K562 (cell line): ENCODE data around the gene CCDC13. TPM values are rescaled to one million over a fixed set of nuclear protein-coding genes. Genes with fewer than 3 reads are reported as not detected.

ENCODE experiments used
- ATAC-seq: fragments of 200-7000 bp; cut with Tn5 transposase; 3 replicates; pipeline ENCODE4 v1.9.1; 2020; ENCODE audit warnings: moderate library complexity
- BruUV-seq: library from RNA; stranded (reverse); fragments of 400-500 nt; replicated peaks from 2 replicates; lab custom pipeline; 2021; lab: Mats Ljungman, UMichigan
- CTCF ChIA-PET: fragments of 300-600 bp; formaldehyde crosslinking; extraction: SDS; loops from one replicate; lab custom pipeline; 2021; ENCODE audit warnings: low intra/inter-chr PET ratio; lab: Yijun Ruan, JAX
- POLR2A ChIA-PET: fragments of 300-600, 350-650 bp; sonication (Branson Sonifier 250); formaldehyde crosslinking; extraction: SDS; loops from one replicate; lab custom pipeline; 2021; ENCODE audit warnings: antibody characterized with exemption, inconsistent platforms; lab: Yijun Ruan, JAX
- DNase-seq, 4 experiments: peaks; one replicate each; pipeline versions ENCODE4 v3.0.0 to v3.0.0-alpha.2; 2011 to 2018; ENCODE audit warnings: low spot score in 3 of 4, mixed read lengths in 3 of 4; ENCODE audit errors: extremely low read depth in 1 of 4
- FAIRE-seq: peaks from 2 replicates; lab custom pipeline; 2011; peaks lifted over from hg19 to GRCh38; lab: Jason Lieb, UNC
- H2AFZ ChIP-seq: 2 replicates; pipeline ENCODE4 v1.6.0; 2011; ENCODE audit warnings: low read depth, low read length, control low read depth, inconsistent platforms
- H3K27ac ChIP-seq: fragments of 200-600 bp; 3 replicates; pipeline ENCODE4 v1.8.0; 2011; ENCODE audit warnings: low read depth, mild to moderate bottlenecking, control low read depth, inconsistent platforms, low read length, moderate library complexity, mixed read lengths; ENCODE audit errors: extremely low read depth
- H3K27me3 ChIP-seq, 2 experiments: fragments of 300-600 bp in 1 of 2; 2 replicates in 1 of 2; 3 replicates in 1 of 2; pipeline versions ENCODE4 v1.6.0 to v1.8.0; 2011; ENCODE audit warnings: inconsistent platforms in 2 of 2, low read length in 2 of 2, mild to moderate bottlenecking in 1 of 2, mixed read lengths in 1 of 2, moderate library complexity in 1 of 2; ENCODE audit not compliant: control insufficient read depth in 2 of 2, insufficient read depth in 2 of 2
- H3K36me3 ChIP-seq: fragments of 300-600 bp; 3 replicates; pipeline ENCODE4 v1.8.0; 2011; ENCODE audit warnings: mild to moderate bottlenecking, low read length, inconsistent platforms; ENCODE audit not compliant: control insufficient read depth, insufficient read depth
- H3K4me1 ChIP-seq, 2 experiments: fragments of 200-600 bp in 1 of 2; replicated peaks in 1 of 2; 2 replicates in 1 of 2; 3 replicates in 1 of 2; pipeline versions ENCODE4 v1.5.1 to v1.8.0; 2011; ENCODE audit warnings: inconsistent platforms in 2 of 2, low read length in 2 of 2, mild to moderate bottlenecking in 1 of 2, mixed read lengths in 1 of 2, moderate library complexity in 1 of 2; ENCODE audit not compliant: control insufficient read depth in 2 of 2, insufficient read depth in 2 of 2
- H3K4me2 ChIP-seq: 2 replicates; pipeline ENCODE4 v1.6.1; 2011; ENCODE audit warnings: low read length, control low read depth, inconsistent platforms, mixed read lengths; ENCODE audit not compliant: insufficient read depth
- H3K4me3 ChIP-seq: fragments of 200-600 bp; sonication (generic), shearing (Covaris generic); 2 replicates; pipeline ENCODE4 v1.5.1; 2016; ENCODE audit warnings: control low read depth, inconsistent platforms
- H3K79me2 ChIP-seq: fragments of 200-600 bp; 3 replicates; pipeline ENCODE4 v1.8.0; 2011; ENCODE audit warnings: low read length, inconsistent platforms; ENCODE audit not compliant: control insufficient read depth, insufficient read depth
- H3K9ac ChIP-seq, 2 experiments: 2 replicates each; pipeline versions ENCODE4 v1.6.0 to v1.6.1; 2011; ENCODE audit warnings: low read depth in 2 of 2, low read length in 2 of 2, control low read depth in 1 of 2, inconsistent platforms in 1 of 2, mild to moderate bottlenecking in 1 of 2, mixed read lengths in 1 of 2; ENCODE audit not compliant: insufficient read depth in 1 of 2
- H3K9me1 ChIP-seq: one replicate; pipeline ENCODE4 v1.6.0; 2011; ENCODE audit warnings: inconsistent platforms, mild to moderate bottlenecking, low read length, moderate library complexity; ENCODE audit not compliant: control insufficient read depth, insufficient read depth
- H3K9me3 ChIP-seq: replicated peaks from 2 replicates; pipeline ENCODE4 v1.5.1; 2011; ENCODE audit warnings: low read depth, low read length, inconsistent platforms; ENCODE audit not compliant: control insufficient read depth, insufficient read depth
- H4K20me1 ChIP-seq: replicated peaks from 2 replicates; pipeline ENCODE4 v1.6.1; 2011; ENCODE audit warnings: low read length, inconsistent platforms, mixed read lengths; ENCODE audit not compliant: control insufficient read depth, insufficient read depth
- CBX3 ChIP-seq, 2 experiments: IDR thresholded peaks; 1 replicate in 1 of 2; 2 replicates in 1 of 2; pipeline ENCODE4 v1.6.1; 2012; ENCODE audit warnings: inconsistent platforms in 2 of 2, low read length in 2 of 2, borderline replicate concordance in 1 of 2, control low read depth in 1 of 2
- DNMT1 ChIP-seq: fragments of 450-650 bp; IDR thresholded peaks from 2 replicates; pipeline ENCODE4 v1.6.1; 2016; ENCODE audit warnings: antibody characterized with exemption, mild to moderate bottlenecking
- KDM1A ChIP-seq, 2 experiments: fragments of 450-650 bp; IDR thresholded peaks; 2 replicates each; pipeline ENCODE4 v1.6.1; 2016; ENCODE audit warnings: mild to moderate bottlenecking in 2 of 2
- LARP7 ChIP-seq: fragments of 450-650 bp; IDR thresholded peaks from 2 replicates; pipeline ENCODE4 v1.6.1; 2016
- RBM25 ChIP-seq: fragments of 200-400 bp; formaldehyde crosslinking; IDR thresholded peaks from 2 replicates; pipeline ENCODE4 v1.6.1; 2018; ENCODE audit warnings: low read length, low read depth, moderate library complexity; ENCODE audit not compliant: severe bottlenecking
- U2AF2 ChIP-seq: fragments of 200-400 bp; formaldehyde crosslinking; optimal IDR thresholded peaks from 2 replicates; pipeline ENCODE3; 2017; ENCODE audit warnings: low read depth, mild to moderate bottlenecking, low read length
- WGBS: fragments of 100-300 bp; shearing (Covaris generic); methylation state at CpG from one replicate; pipeline ENCODE4 v1.1.6; 2016; ENCODE audit warnings: low coverage, mixed read lengths; ENCODE audit not compliant: insufficient coverage; ENCODE audit errors: missing lambda C conversion rate; 5-methylcytosine and 5-hydroxymethylcytosine counted together
- in situ Hi-C: fragments of 300-500 bp; cut with MboI; formaldehyde crosslinking; loops from 4 replicates; pipeline ENCODE4 v1.15.0; 2018; ENCODE audit warnings: inconsistent platforms, mixed read lengths
- intact Hi-C: fragments of 100-400 bp; cut with micrococcal nuclease; formaldehyde crosslinking; loops from 2 replicates; pipeline ENCODE4 v1.14.2; 2022
- polyA plus RNA-seq, 8 experiments: library from polyadenylated mRNA; depleted of rRNA in 4 of 8; stranded (reverse) in 5 of 8; unstranded in 3 of 8; fragments of >200 nt; fragmentation: Nextera tagmentation in 2 of 8; fragmentation: Illumina TruSeq in 1 of 8; extraction: Ambion mirVana in 2 of 8; extraction: Trizol in 1 of 8; gene quantifications; 2 replicates each; pipeline versions ENCODE4 v1.2.1 to v1.2.3, GENCODE V29; 2011 to 2014; ENCODE audit warnings: inconsistent platforms in 1 of 8, missing spikeins in 1 of 8
- total RNA-seq, 7 experiments: library from RNA; depleted of rRNA in 6 of 7; stranded (reverse); fragments of >200 nt in 6 of 7; fragmentation: Illumina TruSeq in 2 of 7; extraction: Trizol in 2 of 7; gene quantifications; 2 replicates each; pipeline versions ENCODE4 v1.2.1 to v1.2.3, GENCODE V29; 2011 to 2021; ENCODE audit warnings: low replicate concordance in 1 of 7
- TF ChIP-seq, protein P1 (sequence below): sonication (generic); formaldehyde crosslinking; IDR thresholded peaks from 2 replicates; pipeline ENCODE4 v1.8.0; 2022; ENCODE audit warnings: missing genetic modification reagents, mild to moderate bottlenecking, borderline replicate concordance
- TF ChIP-seq, protein P2 (sequence below): conservative IDR thresholded peaks from 2 replicates; pipeline ENCODE4 v1.6.1; 2011; ENCODE audit warnings: low read depth, mild to moderate bottlenecking, low read length; ENCODE audit not compliant: control insufficient read depth
- TF ChIP-seq, protein P3 (sequence below), 3 experiments: fragments of 200-800 bp in 1 of 3; fragments of 250-450 bp in 1 of 3; fragments of 450-650 bp in 1 of 3; sonication (Bioruptor Pico) in 1 of 3; sonication (Bioruptor generic) in 1 of 3; formaldehyde crosslinking in 1 of 3; IDR thresholded peaks; 2 replicates each; pipeline versions ENCODE4 v1.6.1 to v1.8.0; 2016 to 2022; ENCODE audit warnings: mild to moderate bottlenecking in 2 of 3, missing genetic modification characterization in 2 of 3, missing compliant biosample characterization in 1 of 3, moderate library complexity in 1 of 3

CCDC13 gene
- total and polyA plus RNA-seq, 9 of the 15 experiments (the other 6 are each of a cell fraction or from before 2014, with no cell fraction given), result 0.20 to 0.70 (median 0.48) TPM; not detected in 2

DNA sequence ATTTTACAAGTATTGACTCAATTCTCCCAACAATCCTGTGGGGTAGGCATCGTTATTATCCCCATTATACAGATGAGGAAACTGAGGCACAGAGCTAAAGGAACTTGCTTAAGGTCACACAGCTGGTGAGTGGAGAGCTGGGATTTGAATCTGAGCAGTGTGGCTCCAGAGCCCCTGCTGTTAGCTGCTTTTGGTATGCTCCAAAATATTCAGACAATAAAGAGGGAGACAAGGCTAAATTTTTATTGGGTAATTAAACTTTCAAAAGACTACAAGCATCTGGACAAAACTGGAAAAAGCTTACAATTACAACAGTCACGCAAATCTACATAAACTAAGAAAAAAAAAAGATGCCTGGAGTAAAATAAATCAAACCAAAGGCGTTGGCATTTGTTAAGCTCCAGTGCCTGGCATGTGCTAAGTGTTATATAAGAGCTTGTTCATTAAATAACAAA, 27.7 kb downstream of the CCDC13 start:
- Histone ChIP-seq H3K27me3 (peaks cover 6 to 41% of the 10 kb centered on the region in 2 experiments; a peak in 4 of 5 replicates), H3K27ac (no peak overlapping the region), H3K9me1 (no peaks in the 10 kb centered on the region), H3K9ac (no peak overlapping the region), H4K20me1 (peaks cover 8% of the 10 kb centered on the region; the same call in 1 of the 2 replicates), H3K79me2 (no peaks in the 10 kb centered on the region), H3K9me3 (no peaks in the 10 kb centered on the region), H2AFZ (no peak overlapping the region), H3K4me1 (no peaks in the 10 kb centered on the region; a peak in 1 of 5 replicates), H3K4me3 (no peak overlapping the region), H3K4me2 (no peak overlapping the region), H3K36me3 (no peaks in the 10 kb centered on the region)
- WGBS, result 3% methylated on average over 3 of the region's 3 CpGs
- POLR2A ChIA-PET, result interaction anchor here (0.7 to 1.9 kb wide), 6 partner anchors 10 to 212 kb away, joined by 3 to 5 read pairs (median 3); partner anchors contain the start of gene NKTR
- CTCF ChIA-PET, result interaction anchor here (2.6 kb wide), 1 partner anchor 84 kb away, joined by 15 read pairs; no protein-coding TSS in a partner anchor
- no TSS peak for BruUV-seq
- FAIRE-seq (no peak), ATAC-seq (no peak), DNase-seq (no peak)
- in situ Hi-C loops, result loop anchor here (5.0 to 10.0 kb wide), 2 partner anchors 93 to 171 kb away; partner anchors contain the start of gene ZBTB47
- intact Hi-C loops, result loop anchor here (2.0 kb wide), 1 partner anchor 173 kb away; no protein-coding TSS in a partner anchor
- no peak for TF ChIP-seq DNMT1
- no peak for TF ChIP-seq LARP7
- TF ChIP-seq, protein P1, sequence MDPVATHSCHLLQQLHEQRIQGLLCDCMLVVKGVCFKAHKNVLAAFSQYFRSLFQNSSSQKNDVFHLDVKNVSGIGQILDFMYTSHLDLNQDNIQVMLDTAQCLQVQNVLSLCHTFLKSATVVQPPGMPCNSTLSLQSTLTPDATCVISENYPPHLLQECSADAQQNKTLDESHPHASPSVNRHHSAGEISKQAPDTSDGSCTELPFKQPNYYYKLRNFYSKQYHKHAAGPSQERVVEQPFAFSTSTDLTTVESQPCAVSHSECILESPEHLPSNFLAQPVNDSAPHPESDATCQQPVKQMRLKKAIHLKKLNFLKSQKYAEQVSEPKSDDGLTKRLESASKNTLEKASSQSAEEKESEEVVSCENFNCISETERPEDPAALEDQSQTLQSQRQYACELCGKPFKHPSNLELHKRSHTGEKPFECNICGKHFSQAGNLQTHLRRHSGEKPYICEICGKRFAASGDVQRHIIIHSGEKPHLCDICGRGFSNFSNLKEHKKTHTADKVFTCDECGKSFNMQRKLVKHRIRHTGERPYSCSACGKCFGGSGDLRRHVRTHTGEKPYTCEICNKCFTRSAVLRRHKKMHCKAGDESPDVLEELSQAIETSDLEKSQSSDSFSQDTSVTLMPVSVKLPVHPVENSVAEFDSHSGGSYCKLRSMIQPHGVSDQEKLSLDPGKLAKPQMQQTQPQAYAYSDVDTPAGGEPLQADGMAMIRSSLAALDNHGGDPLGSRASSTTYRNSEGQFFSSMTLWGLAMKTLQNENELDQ (CRISPR knock-in tag), result no peak
- peak; percentile 61 for TF ChIP-seq RBM25
- TF ChIP-seq, protein P2, sequence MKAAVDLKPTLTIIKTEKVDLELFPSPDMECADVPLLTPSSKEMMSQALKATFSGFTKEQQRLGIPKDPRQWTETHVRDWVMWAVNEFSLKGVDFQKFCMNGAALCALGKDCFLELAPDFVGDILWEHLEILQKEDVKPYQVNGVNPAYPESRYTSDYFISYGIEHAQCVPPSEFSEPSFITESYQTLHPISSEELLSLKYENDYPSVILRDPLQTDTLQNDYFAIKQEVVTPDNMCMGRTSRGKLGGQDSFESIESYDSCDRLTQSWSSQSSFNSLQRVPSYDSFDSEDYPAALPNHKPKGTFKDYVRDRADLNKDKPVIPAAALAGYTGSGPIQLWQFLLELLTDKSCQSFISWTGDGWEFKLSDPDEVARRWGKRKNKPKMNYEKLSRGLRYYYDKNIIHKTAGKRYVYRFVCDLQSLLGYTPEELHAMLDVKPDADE, result no peak
- TF ChIP-seq, protein P3, sequence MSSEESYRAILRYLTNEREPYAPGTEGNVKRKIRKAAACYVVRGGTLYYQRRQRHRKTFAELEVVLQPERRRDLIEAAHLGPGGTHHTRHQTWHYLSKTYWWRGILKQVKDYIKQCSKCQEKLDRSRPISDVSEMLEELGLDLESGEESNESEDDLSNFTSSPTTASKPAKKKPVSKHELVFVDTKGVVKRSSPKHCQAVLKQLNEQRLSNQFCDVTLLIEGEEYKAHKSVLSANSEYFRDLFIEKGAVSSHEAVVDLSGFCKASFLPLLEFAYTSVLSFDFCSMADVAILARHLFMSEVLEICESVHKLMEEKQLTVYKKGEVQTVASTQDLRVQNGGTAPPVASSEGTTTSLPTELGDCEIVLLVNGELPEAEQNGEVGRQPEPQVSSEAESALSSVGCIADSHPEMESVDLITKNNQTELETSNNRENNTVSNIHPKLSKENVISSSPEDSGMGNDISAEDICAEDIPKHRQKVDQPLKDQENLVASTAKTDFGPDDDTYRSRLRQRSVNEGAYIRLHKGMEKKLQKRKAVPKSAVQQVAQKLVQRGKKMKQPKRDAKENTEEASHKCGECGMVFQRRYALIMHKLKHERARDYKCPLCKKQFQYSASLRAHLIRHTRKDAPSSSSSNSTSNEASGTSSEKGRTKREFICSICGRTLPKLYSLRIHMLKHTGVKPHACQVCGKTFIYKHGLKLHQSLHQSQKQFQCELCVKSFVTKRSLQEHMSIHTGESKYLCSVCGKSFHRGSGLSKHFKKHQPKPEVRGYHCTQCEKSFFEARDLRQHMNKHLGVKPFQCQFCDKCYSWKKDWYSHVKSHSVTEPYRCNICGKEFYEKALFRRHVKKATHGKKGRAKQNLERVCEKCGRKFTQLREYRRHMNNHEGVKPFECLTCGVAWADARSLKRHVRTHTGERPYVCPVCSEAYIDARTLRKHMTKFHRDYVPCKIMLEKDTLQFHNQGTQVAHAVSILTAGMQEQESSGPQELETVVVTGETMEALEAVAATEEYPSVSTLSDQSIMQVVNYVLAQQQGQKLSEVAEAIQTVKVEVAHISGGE (CRISPR knock-in tag; IDR thresholded peaks at IDR 0.05), result no peak
- TF ChIP-seq KDM1A (IDR thresholded peaks at IDR 0.05), result 0 out of 4 replicates have a peak, but pooled peaks of 1 of the 2 experiments have one; percentile 35
- no peak for TF ChIP-seq U2AF2
- no peak for TF ChIP-seq CBX3 (IDR thresholded peaks at IDR 0.05; ENCODE audit: borderline replicate concordance in 1 of 2, low read length in 2 of 2)
